A673 (cell line): Measurements from ENCODE around the gene BCAM. TPM values are rescaled to one million over a fixed set of nuclear protein-coding genes. Genes with fewer than 3 reads are reported as not detected.

Source experiments
- BruUV-seq: library from RNA; stranded (reverse); fragments of 400-500 nt; replicated peaks from 2 replicates; lab custom pipeline; 2021; lab: Mats Ljungman, UMichigan
- CTCF ChIA-PET: fragments of 300-600 bp; sonication (Branson Sonifier 250); formaldehyde crosslinking; loops from one replicate; lab custom pipeline; 2022; ENCODE audit warnings: antibody characterized with exemption; lab: Charles Lee
- POLR2A ChIA-PET: fragments of 300-600 bp; sonication (Branson Sonifier 250); formaldehyde crosslinking; loops from one replicate; lab custom pipeline; 2022; ENCODE audit warnings: antibody characterized with exemption; ENCODE audit not compliant: low non-redundant PET; lab: Charles Lee
- DNase-seq: peaks from one replicate; pipeline ENCODE4 v3.0.0-alpha.2; 2015; ENCODE audit warnings: low spot score
- H3K27ac ChIP-seq: fragments of 200-600 bp; sonication (generic); 2 replicates; pipeline ENCODE4 v1.5.1; 2016; ENCODE audit warnings: mixed run types, low read depth, mild to moderate bottlenecking, mixed read lengths, antibody characterized with exemption, low read length; ENCODE audit not compliant: poor library complexity, severe bottlenecking
- H3K27me3 ChIP-seq: fragments of 200-600 bp; sonication (generic); replicated peaks from 2 replicates; pipeline ENCODE4 v1.6.1; 2017; ENCODE audit warnings: mixed run types, low read depth, mild to moderate bottlenecking, mixed read lengths, antibody characterized with exemption, low read length; ENCODE audit not compliant: insufficient read depth, poor library complexity
- H3K36me3 ChIP-seq: fragments of 200-600 bp; sonication (generic); 2 replicates; pipeline ENCODE4 v1.6.1; 2016; ENCODE audit warnings: mixed run types, mild to moderate bottlenecking, mixed read lengths, antibody characterized with exemption, low read length; ENCODE audit not compliant: insufficient read depth, poor library complexity, severe bottlenecking
- H3K4me1 ChIP-seq: fragments of 200-600 bp; sonication (generic); 2 replicates; pipeline ENCODE4 v1.6.1; 2017; ENCODE audit warnings: mixed run types, mild to moderate bottlenecking, mixed read lengths, antibody characterized with exemption, low read length; ENCODE audit not compliant: insufficient read depth, poor library complexity, severe bottlenecking
- H3K4me3 ChIP-seq: fragments of 200-600 bp; sonication (generic); 2 replicates; pipeline ENCODE4 v1.5.1; 2016; ENCODE audit warnings: low read depth, mixed run types, mild to moderate bottlenecking, mixed read lengths, low read length; ENCODE audit not compliant: poor library complexity, severe bottlenecking
- H3K9me3 ChIP-seq: fragments of 200-600 bp; sonication (generic); 2 replicates; pipeline ENCODE4 v1.6.1; 2016; ENCODE audit warnings: mixed run types, low read depth, mild to moderate bottlenecking, mixed read lengths, antibody characterized with exemption, low read length; ENCODE audit not compliant: poor library complexity, severe bottlenecking
- EZH2 ChIP-seq: fragments of 200-600 bp; sonication (generic); IDR thresholded peaks from 2 replicates; pipeline ENCODE4 v1.6.1; 2017; ENCODE audit warnings: borderline replicate concordance, low read depth, mild to moderate bottlenecking, mixed read lengths, antibody characterized with exemption, low read length; ENCODE audit not compliant: poor library complexity, severe bottlenecking
- intact Hi-C: fragments of 100-400 bp; cut with micrococcal nuclease; formaldehyde crosslinking; loops from one replicate; pipeline ENCODE4 v1.10.0; 2022; ENCODE audit not compliant: unreplicated experiment
- total RNA-seq: library from RNA; stranded (reverse); gene quantifications from 2 replicates; pipeline ENCODE4 v1.2.3, GENCODE V29; 2021
- TF ChIP-seq, protein P1 (sequence below): fragments of 300-800, 200-600 bp; sonication (generic); conservative IDR thresholded peaks from 2 replicates; pipeline ENCODE4 v1.5.1; 2017; ENCODE audit warnings: low read depth, mild to moderate bottlenecking, antibody characterized with exemption, low read length, moderate library complexity, mixed read lengths

The BCAM gene
- total RNA-seq, 1 experiment from 2014 or later = 3.4 TPM

DNA sequence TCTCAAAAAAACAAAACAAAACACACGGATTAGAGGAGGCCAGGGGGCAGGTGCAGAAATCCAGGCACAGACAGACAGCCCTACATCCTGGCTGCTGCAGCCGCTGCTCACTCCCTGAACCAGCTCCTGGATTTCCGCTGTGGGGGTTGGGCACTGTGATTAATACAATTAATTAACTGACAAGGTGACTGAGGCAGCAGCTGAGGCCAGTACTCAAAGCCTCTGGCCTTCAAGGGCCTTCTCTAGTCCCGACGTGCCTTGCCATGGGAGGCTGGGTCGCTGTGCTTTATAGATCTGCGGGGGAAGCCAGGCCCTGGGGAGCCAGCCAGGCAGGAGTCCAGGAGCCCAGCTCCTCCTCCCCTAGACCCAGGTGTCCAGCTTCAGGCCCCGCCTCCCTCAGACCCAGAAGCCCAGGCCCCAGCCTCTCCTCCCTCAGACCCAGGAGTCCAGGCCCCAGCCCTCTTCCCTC, 41.8 kb downstream of the BCAM start:
- Histone ChIP-seq H3K27me3 (no peaks in the 10 kb centered on the region), H3K9me3 (no peaks in the 10 kb centered on the region), H3K4me3 (no peak overlapping the region), H3K36me3 (no peaks in the 10 kb centered on the region), H3K4me1 (peaks cover 23% of the 10 kb centered on the region), H3K27ac (no peak overlapping the region)
- no TSS peak for BruUV-seq
- TF ChIP-seq, protein P1, sequence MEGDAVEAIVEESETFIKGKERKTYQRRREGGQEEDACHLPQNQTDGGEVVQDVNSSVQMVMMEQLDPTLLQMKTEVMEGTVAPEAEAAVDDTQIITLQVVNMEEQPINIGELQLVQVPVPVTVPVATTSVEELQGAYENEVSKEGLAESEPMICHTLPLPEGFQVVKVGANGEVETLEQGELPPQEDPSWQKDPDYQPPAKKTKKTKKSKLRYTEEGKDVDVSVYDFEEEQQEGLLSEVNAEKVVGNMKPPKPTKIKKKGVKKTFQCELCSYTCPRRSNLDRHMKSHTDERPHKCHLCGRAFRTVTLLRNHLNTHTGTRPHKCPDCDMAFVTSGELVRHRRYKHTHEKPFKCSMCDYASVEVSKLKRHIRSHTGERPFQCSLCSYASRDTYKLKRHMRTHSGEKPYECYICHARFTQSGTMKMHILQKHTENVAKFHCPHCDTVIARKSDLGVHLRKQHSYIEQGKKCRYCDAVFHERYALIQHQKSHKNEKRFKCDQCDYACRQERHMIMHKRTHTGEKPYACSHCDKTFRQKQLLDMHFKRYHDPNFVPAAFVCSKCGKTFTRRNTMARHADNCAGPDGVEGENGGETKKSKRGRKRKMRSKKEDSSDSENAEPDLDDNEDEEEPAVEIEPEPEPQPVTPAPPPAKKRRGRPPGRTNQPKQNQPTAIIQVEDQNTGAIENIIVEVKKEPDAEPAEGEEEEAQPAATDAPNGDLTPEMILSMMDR = no peak
- no peak for TF ChIP-seq EZH2
- ChIA-PET POLR2A (no interaction called here), CTCF (no interaction called here)
- intact Hi-C loops = no loop called here
- no peak for DNase-seq

DNA sequence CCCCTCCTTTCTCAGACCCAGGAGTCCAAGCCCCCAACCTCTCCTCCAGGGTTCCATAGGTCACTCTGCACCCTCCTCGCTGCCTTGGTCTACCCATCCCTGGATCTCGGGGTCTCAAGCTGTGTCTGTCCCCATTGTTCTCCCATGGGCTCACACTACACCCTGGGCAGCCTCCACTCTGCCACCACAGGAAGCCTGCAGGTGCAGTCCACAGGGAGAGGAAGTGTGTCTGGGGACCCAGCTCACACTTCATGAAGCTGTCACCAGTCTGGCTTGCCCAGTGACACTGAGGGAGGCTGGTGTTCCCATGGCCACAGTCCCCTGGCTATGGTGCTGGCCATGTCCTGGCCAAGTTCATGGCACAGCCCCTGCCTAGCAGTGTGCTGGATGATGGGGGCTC, 42.5 kb downstream of the BCAM start:
- H3K4me1 ChIP-seq = peaks cover 23% of the 10 kb centered on the region
- ChIA-PET POLR2A (no interaction called here), CTCF (no interaction called here)
- intact Hi-C loops = no loop called here
- no peak overlapping the region for H3K4me3 ChIP-seq
- no peaks in the 10 kb centered on the region for H3K36me3 ChIP-seq
- H3K9me3 ChIP-seq = no peaks in the 10 kb centered on the region
- no peaks in the 10 kb centered on the region for H3K27me3 ChIP-seq
- BruUV-seq = no TSS peak
- TF ChIP-seq, protein P1 = no peak
- TF ChIP-seq EZH2 = no peak
- DNase-seq = no peak
- no peak overlapping the region for H3K27ac ChIP-seq

DNA sequence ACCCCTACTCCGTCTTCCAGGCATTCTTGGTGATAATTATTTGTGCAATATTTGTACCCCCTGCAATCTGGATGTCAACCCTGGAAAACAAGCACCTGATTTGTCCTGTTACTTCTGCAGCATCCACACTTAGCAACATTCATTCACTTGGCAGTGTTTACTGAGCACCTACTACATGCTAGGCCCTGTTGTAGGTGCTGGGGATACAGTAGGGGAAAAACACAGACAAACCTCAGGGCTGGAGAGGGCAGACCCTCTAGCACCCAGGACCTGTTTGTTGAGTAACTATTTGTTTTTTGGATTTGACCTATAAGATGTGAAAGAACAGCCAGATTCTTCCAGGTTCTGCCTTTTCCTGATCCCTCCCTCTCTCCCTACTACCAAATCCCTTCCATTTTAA, 46.7 kb downstream of the BCAM start:
- POLR2A ChIA-PET = no interaction called here
- no peaks in the 10 kb centered on the region for H3K4me1 ChIP-seq
- TF ChIP-seq EZH2 = no peak
- TF ChIP-seq, protein P1 = no peak
- no peaks in the 10 kb centered on the region for H3K9me3 ChIP-seq
- intact Hi-C loops = no loop called here
- BruUV-seq = no TSS peak
- H3K36me3 ChIP-seq = no peaks in the 10 kb centered on the region
- H3K4me3 ChIP-seq = no peak overlapping the region
- H3K27ac ChIP-seq = no peak overlapping the region
- CTCF ChIA-PET = no interaction called here
- no peaks in the 10 kb centered on the region for H3K27me3 ChIP-seq
- no peak for DNase-seq
